ENCODE data around the gene MYH3. TPM values are rescaled to one million over a fixed set of nuclear protein-coding genes. Genes with fewer than 3 reads are reported as not detected.
A peak's percentile ranks its signal among the peaks of the same experiment; 100 is the strongest.

The MYH3 gene
- polyA plus RNA-seq, 1 donor (not counting 4 experiments of a cell fraction or from before 2014, with no cell fraction given) = 0.83 TPM

DNA sequence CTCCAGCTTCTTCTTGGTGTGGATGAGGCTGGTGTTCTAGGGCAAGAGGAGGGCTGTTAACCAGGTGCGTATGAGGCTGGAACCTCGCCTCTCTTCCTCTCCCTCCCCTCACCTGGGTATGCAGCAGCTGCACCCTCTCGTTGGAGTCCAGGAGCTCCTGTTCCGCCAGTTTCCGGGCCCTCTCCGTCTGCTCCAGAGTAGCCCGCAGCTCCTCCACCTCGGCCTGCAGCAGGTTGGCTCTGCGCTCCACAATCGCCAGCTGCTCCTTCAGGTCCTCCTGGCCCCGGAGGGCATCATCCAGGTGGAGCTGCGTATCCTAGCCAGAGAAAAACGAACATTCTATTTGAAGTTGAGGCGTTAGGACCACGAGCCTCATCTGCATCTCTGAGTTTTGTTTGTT, 25.4 kb downstream of the MYH3 start:
- Histone ChIP-seq H2AFZ (ENCODE audit: control insufficient read depth, low read length) (peak overlapping the region; percentile 94), H3K4me2 (ENCODE audit: control insufficient read depth, extremely low read depth, insufficient read depth, low read depth, low read length) (no peak overlapping the region), H3K9me3 (ENCODE audit: control insufficient read depth, low read depth, low read length) (no peaks in the 10 kb centered on the region), H3K9me1 (ENCODE audit: control insufficient read depth, extremely low read depth, insufficient read depth, low read length) (no peaks in the 10 kb centered on the region), H3K9ac (ENCODE audit: control insufficient read depth, extremely low read depth, insufficient read depth, low read length) (no peak overlapping the region), H3K4me3 (ENCODE audit: control insufficient read depth in 2 of 3, extremely low read depth in 1 of 3, insufficient read depth in 2 of 3, low read depth in 1 of 3, low read length in 3 of 3) (no peak overlapping the region), H3K27me3 (ENCODE audit: control insufficient read depth, extremely low read depth, insufficient read depth, low read length) (no peaks in the 10 kb centered on the region), H3K4me1 (ENCODE audit: control insufficient read depth, extremely low read depth, insufficient read depth, low read length) (peaks cover 6% of the 10 kb centered on the region), H4K20me1 (ENCODE audit: control insufficient read depth, extremely low read depth, insufficient read depth, low read length) (no peaks in the 10 kb centered on the region), H3K79me2 (ENCODE audit: control insufficient read depth, insufficient read depth, low read length) (no peaks in the 10 kb centered on the region), H3K27ac (ENCODE audit: control insufficient read depth, insufficient read depth, low read length) (no peak overlapping the region), H3K36me3 (ENCODE audit: control insufficient read depth in 2 of 2, extremely low read depth in 1 of 2, insufficient read depth in 2 of 2, low read length in 2 of 2) (peaks cover 0 to 3% of the 10 kb centered on the region in 2 experiments)
- DNase-seq (ENCODE audit: low read depth, low spot score) (no peak), FAIRE-seq (no peak)
- dilution Hi-C loops (cut with MboI; ENCODE audit: extremely low pct_ligation_motif_present, low sequenced_read_pairs) = no loop called here
- TF ChIP-seq, protein P1, sequence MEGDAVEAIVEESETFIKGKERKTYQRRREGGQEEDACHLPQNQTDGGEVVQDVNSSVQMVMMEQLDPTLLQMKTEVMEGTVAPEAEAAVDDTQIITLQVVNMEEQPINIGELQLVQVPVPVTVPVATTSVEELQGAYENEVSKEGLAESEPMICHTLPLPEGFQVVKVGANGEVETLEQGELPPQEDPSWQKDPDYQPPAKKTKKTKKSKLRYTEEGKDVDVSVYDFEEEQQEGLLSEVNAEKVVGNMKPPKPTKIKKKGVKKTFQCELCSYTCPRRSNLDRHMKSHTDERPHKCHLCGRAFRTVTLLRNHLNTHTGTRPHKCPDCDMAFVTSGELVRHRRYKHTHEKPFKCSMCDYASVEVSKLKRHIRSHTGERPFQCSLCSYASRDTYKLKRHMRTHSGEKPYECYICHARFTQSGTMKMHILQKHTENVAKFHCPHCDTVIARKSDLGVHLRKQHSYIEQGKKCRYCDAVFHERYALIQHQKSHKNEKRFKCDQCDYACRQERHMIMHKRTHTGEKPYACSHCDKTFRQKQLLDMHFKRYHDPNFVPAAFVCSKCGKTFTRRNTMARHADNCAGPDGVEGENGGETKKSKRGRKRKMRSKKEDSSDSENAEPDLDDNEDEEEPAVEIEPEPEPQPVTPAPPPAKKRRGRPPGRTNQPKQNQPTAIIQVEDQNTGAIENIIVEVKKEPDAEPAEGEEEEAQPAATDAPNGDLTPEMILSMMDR (optimal IDR thresholded peaks at IDR 0.05 in 1 of 3, IDR thresholded peaks at IDR 0.05 in 1 of 3, conservative IDR thresholded peaks at IDR 0.05 in 1 of 3; ENCODE audit: extremely low read depth in 1 of 3, insufficient read depth in 2 of 3, low read length in 3 of 3) = no peak
- TF ChIP-seq EZH2 (IDR thresholded peaks at IDR 0.05; ENCODE audit: low read length) = no peak

DNA sequence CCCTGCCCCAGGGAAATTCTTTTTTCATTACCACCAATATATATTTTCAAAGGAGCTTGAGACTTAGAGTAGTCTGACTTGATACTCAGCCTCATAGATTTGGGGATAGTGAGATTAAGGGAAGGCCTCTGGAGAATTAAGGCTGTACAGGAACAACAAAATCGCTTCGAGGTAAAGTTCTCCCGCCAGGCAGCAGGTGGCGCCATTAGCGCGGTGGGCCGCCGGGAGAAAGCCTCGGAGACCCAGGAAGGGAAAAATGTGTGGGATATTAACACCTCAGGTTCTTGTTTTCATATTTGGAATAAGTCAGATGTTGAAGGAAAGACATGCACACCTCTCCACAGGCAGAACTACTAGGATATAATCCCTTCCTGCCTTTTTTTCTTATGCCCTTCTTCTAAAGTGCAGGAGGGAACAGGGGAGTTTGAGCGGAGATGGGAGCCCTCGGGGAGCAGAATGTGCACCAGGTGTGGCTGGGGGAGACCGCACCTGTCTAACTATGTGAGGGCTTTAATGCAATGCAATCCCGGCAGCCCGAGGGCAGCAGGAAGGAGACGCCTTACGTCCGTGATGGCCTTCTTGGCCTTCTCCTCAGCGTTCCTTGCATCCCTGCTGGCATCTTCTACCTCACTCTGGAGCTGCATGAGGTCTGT, 25.9 kb downstream of the MYH3 start:
- H3K27ac ChIP-seq (ENCODE audit: control insufficient read depth, insufficient read depth, low read length) = no peak overlapping the region
- no peaks in the 10 kb centered on the region for H3K9me3 ChIP-seq (ENCODE audit: control insufficient read depth, low read depth, low read length)
- DNase-seq (ENCODE audit: low read depth, low spot score) = no peak
- no peaks in the 10 kb centered on the region for H3K79me2 ChIP-seq (ENCODE audit: control insufficient read depth, insufficient read depth, low read length)
- peak overlapping the region; percentile 94 for H2AFZ ChIP-seq (ENCODE audit: control insufficient read depth, low read length)
- dilution Hi-C loops (cut with MboI; ENCODE audit: extremely low pct_ligation_motif_present, low sequenced_read_pairs) = no loop called here
- peak; percentile 79 for FAIRE-seq
- no peaks in the 10 kb centered on the region for H3K9me1 ChIP-seq (ENCODE audit: control insufficient read depth, extremely low read depth, insufficient read depth, low read length)
- H3K4me1 ChIP-seq (ENCODE audit: control insufficient read depth, extremely low read depth, insufficient read depth, low read length) = peaks cover 6% of the 10 kb centered on the region
- H3K4me2 ChIP-seq (ENCODE audit: control insufficient read depth, extremely low read depth, insufficient read depth, low read depth, low read length) = peak overlapping the region; percentile 59
- no peaks in the 10 kb centered on the region for H4K20me1 ChIP-seq (ENCODE audit: control insufficient read depth, extremely low read depth, insufficient read depth, low read length)
- H3K9ac ChIP-seq (ENCODE audit: control insufficient read depth, extremely low read depth, insufficient read depth, low read length) = no peak overlapping the region
- H3K4me3 ChIP-seq (ENCODE audit: control insufficient read depth in 2 of 3, extremely low read depth in 1 of 3, insufficient read depth in 2 of 3, low read depth in 1 of 3, low read length in 3 of 3) = peak overlapping the region in 1 of 3 experiments; percentile 23
- peaks cover 0 to 3% of the 10 kb centered on the region in 2 experiments for H3K36me3 ChIP-seq (ENCODE audit: control insufficient read depth in 2 of 2, extremely low read depth in 1 of 2, insufficient read depth in 2 of 2, low read length in 2 of 2)
- H3K27me3 ChIP-seq (ENCODE audit: control insufficient read depth, extremely low read depth, insufficient read depth, low read length) = no peaks in the 10 kb centered on the region
- TF ChIP-seq, protein P1 (optimal IDR thresholded peaks at IDR 0.05 in 1 of 3, IDR thresholded peaks at IDR 0.05 in 1 of 3, conservative IDR thresholded peaks at IDR 0.05 in 1 of 3; ENCODE audit: extremely low read depth in 1 of 3, insufficient read depth in 2 of 3, low read length in 3 of 3) = peak; percentile 86 to 90 (median 88)
- no peak for TF ChIP-seq EZH2 (IDR thresholded peaks at IDR 0.05; ENCODE audit: low read length)
